ENCODE data around the gene CCDC192.

Gene CCDC192

DNA sequence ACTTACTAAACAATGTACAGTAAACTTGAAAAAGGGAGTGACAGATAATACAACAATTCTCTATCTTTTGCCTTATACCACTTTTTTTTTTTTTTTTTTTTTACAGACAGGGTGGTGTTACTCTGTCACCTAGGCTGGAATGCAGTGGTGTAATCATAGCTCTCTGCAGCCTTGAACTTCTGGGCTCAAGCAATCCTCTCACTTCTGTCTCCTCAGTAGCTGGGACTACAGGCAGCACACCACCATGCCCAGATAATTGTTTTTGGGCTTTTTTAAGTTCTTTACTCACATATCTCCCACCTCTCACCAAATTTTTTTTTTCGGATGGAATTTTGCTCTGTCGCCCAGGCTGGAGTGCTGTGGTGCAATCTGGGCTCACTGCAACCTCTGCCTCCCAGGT lies 208.4 kb downstream of the CCDC192 start:
- DNase-seq (ENCODE audit: insufficient read length, low spot score), result no peak
- no peak for FAIRE-seq

DNA sequence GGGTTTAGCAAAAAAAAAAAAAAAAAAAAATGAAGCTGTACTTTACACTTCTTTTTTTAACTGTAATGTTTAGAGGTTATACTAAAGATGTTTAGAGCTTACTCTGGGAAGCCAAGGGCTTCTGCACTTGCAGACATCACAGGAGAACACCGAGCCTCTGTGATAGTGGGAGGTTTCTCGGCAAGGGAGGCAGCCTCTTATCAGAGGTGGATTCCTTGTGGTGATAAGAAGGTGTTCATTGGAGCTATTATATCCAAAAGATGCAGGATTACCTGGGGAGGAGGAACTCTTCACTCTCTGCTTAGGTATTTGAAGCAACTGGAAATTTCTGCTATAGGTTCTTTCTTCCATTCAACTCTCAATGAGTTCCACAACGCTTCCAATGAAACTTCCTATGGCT lies 209.2 kb downstream of the CCDC192 start:
- no peak for DNase-seq (ENCODE audit: insufficient read length, low spot score)

DNA sequence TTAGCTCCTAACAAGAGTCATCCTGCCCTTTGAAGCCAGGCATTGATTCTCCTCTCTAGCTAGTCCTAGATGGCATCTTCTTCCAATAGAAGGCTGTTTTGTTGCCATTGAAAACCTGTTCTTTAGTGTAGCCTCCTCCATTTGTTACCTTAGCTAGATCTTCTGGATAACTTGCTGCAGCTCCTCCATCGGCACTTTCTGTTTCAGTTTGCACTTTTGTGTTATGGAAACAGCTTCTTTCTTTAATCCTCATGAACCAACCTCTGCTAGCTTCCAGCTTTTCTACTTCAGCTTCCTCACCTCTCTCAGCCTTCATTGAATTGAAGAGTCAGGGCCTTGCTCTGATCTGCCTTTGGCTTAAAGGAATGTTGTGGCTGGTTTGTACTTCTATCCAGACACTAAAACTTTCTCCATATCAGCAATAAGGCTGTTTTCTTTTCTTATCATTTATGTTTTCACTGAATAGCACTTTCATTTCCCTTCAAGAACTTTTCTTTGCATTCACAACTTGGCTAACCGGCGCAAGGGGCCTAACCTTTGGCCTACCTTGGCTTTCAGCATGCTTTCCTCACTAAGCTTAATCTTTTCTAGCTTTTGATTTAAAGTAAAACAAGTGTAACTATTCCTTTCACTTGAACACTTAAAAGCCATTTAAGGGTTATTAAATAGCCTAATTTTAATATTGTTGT lies 213.8 kb downstream of the CCDC192 start:
- no peak for DNase-seq (ENCODE audit: insufficient read length, low spot score)
- peak; percentile 85 for FAIRE-seq

More for the DNA sequence above, 209.2 kb downstream of the CCDC192 start:
- no peak for FAIRE-seq

DNA sequence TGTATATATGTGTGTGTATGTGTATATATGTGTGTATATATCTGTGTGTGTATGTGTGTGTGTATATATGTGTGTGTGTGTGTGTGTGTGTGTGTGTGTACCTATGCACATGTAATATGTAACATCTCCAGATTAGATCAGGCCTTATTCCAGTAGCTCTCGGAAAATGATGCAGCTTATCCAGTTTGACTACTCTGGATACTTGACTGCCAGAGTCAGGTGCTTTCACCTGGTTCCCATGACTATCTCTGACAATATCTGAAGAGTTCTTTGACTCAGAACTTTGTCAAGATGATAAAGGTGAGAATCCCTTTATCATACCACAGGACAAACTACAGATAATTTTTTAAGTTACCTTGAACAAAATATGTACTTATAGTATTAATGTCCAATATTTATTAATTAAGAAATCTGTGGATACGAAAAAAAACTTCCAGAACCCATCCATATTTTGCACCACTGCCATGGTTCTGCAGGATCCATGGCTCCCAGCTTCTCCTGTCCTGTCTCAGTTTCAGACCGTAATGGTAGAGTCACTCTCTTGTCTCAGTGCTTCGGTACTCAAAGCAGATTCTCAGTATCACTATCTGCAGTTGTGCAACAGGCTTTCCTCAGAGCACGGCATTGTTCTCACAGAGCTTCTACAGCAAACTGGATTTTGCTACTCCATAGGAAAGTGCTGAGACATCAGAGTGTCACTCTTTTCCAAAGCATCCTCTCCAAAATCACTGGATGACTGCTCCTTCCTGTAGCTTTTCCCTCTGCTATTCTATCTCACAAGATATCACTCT lies 216.0 kb downstream of the CCDC192 start:
- FAIRE-seq (no peak), DNase-seq (ENCODE audit: insufficient read length, low spot score) (no peak)

DNA sequence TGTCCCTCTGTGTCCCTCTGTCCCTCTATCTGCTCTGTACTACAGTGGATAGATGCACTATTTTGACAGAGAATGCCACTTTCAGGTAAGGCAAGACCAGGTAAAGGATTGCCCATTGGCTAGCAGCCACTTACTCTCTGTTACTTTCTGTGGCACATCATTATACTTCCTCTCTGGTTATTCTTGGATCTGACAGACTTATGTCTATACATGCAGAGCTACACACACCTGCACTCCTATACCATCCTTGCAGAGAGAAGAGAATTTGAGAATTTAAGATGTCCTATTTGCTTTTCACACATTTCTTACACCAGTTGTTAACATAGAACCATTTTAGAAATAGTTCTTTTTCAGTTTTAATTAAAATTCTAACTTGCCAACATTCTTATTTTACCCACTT lies 216.6 kb downstream of the CCDC192 start:
- no peak for FAIRE-seq

DNA sequence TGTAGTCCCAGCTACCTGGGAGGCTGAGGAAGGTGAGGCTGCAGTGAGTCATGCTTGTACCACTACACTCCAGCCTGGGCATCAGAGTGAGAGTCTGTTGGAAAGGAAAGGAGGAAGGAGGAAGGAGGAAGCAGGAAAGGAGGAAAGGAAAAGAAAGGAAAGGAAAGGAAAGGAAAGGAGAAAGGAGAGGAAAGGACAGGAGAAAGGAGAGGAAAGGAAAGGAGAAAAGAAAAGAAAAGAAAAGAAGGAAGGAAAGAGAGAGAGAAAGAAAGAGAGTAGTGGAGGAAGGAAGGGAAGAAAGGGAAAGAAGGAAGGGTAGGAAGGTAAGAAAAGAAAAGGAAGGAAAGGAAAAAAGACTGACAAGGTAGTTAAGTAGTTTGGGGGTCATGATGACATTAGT lies 217.7 kb downstream of the CCDC192 start:
- FAIRE-seq, result no peak
- DNase-seq (ENCODE audit: insufficient read length, low spot score), result no peak

More for the DNA sequence above, 216.6 kb downstream of the CCDC192 start:
- no peak for DNase-seq (ENCODE audit: insufficient read length, low spot score)

DNA sequence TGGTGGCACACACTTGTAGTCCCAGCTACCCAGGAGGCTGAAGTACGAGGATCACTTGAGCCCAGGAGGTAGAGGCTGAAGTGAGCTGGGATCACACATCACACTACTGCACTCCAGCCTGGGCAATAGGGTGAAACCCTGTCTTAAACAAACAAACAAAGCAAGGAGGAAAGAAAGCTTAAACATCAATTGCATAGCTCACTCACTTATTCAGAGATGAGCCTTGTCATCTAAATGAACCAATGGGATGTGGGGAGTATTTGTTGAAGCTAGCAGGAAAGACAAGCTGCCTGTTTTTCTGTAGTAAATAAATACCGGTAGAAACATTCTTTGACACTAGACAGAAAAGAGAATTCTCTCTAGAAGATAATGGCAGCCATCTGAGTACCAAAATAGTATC lies 219.4 kb downstream of the CCDC192 start:
- no peak for DNase-seq (ENCODE audit: insufficient read length, low spot score)
- FAIRE-seq, result no peak

DNA sequence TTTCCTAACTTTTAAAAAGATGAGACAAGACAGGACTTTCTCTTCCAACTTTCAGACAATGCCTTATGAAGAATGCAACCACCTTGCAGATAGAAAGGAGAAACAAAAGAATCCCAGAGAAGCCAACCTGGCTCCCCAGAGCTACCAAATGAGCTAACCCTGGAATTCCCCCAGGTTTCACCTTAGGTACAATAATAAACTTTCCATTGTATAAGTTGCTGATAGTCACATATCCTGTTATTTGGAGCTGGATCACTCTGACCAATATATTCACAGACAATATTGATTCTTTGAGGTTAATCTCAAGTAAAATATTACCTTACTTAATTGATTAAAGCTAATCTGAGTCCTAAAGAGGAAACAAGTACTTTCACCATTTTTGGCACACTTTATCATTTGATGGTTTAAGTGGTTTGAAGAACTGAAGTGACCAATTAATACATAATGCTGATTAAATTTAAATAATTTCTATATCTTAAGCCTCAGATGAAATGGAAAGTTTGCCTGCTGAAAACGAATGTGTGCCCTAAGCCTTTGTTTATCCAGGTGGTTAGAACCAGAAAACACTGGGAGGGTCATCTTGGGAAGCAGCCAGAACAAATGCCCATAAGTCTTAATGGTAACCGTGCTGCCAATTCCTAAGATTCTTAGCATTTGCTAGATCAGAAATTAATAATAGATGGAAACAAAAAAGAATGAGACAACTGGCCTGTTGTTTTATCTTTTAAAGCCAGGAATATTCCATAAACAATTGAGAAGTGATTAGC lies 220.8 kb downstream of the CCDC192 start:
- FAIRE-seq (no peak), DNase-seq (ENCODE audit: insufficient read length, low spot score) (no peak)

DNA sequence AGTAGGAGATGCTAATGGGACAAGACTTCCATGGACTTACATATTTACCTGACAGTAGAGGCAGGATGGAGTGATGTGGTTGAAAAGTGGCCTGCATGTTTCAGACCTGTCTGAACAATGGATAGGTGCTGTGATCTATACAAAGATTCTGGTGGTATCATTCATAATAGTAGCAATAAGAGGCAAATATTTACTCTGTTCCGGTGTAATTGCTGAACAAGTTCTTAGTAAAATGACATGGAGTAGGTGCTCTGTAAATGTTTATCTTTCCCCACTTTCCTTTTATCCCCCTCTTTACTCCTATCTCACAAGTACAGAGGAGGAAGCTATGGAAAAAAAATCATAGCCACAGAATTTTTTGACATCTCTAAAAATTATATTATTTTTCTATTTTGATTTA lies 221.4 kb downstream of the CCDC192 start:
- FAIRE-seq (no peak), DNase-seq (ENCODE audit: insufficient read length, low spot score) (no peak)

DNA sequence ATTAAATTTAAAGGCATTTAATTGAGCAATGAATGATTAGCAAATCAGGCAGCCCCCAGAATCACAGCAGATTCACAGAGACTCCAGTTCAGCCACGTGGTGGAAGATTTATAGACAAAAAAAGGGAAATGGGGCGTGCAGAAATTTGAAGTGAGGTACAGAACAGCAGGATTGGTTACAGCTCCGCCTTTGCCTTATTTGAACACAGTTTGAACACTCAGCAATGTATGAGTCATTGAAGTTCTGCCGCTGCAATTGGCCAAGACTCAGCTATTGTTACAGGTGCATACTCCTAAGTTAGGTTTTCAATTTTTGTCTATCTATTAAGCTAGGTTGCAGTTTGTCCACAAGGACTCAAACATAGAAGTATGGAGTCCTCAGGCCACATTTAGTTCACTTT lies 222.7 kb downstream of the CCDC192 start:
- no peak for FAIRE-seq
- DNase-seq (ENCODE audit: insufficient read length, low spot score), result no peak

DNA sequence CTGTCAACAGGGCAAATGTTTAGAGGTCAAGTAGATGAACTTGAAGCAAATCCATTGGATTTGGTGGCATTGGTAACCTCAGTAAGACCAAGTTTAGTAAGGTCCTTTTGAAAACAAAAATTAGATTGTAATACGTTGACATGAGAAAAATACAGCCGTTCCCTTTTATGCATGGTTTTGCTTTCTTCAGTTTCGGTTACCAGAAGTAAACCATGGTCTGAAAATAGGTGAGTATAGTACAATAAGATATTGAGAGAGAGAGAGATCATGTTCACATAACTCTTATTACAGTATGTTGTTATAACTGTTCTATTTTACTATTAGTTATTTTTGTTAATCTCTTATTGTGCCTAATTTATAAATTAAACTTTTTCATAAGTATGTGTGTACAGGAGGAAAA lies 223.8 kb downstream of the CCDC192 start:
- no peak for FAIRE-seq
- DNase-seq (ENCODE audit: insufficient read length, low spot score), result no peak

DNA sequence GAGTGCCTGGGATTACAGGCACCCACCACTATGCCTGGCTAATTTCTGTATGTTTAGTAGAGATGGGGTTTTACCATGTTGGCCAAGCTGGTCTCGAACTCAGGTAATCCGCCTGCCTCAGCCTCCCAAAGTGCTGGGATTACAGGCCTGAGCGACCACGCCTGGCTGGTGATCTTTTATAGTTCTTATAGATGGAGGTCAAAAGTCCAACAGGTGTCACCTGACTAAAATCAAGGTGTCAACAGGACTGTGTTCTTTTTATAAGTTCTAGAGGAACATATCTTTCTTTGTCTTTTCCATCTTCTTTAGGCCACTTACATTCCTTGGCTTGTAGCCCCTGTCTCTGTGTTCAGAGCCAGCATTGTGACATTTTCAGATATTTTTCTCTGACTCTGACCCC lies 224.9 kb downstream of the CCDC192 start:
- FAIRE-seq (no peak), DNase-seq (ENCODE audit: insufficient read length, low spot score) (no peak)

DNA sequence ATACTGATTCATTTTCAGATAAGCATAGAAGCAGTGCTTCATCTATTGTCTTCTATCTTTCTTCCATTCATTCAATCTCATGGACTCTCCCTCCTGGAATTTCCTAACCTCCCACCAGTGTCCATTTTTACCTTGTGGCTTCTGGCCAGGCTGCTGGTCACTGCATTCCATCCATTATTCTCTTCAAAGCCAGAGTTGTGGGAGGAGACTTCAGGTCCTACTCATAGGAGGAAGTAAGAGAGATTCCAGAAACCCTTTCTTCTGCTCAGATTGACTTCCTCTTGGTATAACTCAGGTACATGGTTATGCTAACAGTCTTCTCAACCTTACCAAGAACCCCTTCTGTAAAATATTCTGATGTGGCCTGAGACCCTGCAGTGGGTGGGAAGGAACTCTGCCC lies 227.1 kb downstream of the CCDC192 start:
- DNase-seq (ENCODE audit: insufficient read length, low spot score) (no peak), FAIRE-seq (no peak)

DNA sequence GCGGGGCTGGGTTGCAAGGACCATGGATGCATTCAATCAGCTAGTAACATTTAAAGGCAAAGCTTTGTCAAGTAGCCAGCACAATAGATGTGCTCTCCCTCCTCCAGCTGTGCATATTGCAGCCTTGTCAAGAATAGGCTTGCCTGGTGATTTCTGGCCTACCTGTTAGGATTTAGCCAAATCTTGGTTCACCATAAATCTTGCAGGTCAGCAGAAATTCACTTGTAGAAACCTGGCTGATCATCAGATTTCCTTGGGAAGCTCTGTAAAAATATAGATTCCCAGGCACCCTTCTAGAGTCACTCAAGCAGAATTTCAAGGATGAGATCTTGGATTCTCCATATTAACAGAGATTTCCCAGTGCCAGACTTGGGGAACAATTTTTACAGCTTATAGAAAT lies 228.2 kb downstream of the CCDC192 start:
- FAIRE-seq (no peak), DNase-seq (ENCODE audit: insufficient read length, low spot score) (no peak)

DNA sequence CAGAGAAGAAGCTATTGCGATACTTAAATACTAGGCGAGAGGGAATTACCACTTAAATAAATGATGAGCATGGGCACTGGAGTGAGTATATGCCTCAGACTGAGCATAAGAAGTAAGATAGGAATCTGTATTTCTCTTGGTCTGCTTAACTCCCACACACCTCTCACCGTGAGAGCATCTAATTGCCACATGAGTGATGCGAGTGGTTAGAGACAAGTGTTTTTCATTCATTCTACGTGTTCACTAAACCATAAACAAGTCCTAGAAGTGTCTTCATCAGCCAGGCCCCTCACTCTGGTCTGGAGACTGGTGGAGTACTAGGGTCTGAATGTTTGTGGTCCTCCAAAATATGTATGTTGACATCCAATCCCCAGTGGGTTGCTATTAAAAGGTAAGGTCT lies 230.2 kb downstream of the CCDC192 start:
- no peak for DNase-seq (ENCODE audit: insufficient read length, low spot score)
- FAIRE-seq, result no peak

DNA sequence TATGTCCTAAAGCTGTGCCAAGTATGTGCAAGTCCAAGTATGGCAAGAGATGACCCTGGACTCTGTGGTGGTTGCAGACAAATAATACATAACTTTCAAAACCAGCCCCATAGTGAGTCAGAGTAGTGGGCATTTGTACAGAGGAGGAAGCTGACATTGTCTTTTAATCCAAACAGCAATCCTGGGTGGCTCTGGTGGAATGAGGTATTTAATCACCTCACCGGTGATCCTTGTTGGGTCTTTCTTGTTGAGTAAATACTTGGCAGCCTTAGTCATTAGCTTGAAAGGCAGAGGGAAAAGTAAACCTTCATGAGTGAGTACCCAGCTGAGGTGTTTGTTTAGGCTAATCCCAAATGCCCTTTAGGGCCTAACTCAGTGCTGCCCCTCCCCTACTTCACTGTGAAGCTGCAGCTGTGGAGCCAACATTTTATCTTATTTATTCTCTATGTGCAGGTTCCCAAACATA lies 231.6 kb downstream of the CCDC192 start:
- FAIRE-seq (no peak), DNase-seq (ENCODE audit: insufficient read length, low spot score) (no peak)

DNA sequence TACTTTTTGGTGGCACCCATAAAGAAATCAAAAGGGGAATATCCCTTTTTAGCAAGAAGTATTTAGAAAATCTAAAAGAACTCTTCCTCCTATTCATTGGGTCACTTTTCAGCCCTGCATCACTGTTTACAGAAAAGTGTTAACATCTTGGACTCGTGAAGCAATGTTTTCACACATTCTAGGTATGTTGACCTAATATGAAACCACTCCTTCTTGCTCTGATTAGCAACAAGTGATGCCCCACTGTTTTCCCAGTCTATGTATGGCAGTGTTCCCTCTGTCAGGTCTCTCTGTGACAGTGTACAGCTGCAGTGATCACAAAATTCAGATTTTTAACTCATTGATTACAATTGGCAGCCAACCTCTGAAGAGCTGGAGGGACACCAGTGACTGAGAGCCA lies 232.2 kb downstream of the CCDC192 start:
- FAIRE-seq (no peak), DNase-seq (ENCODE audit: insufficient read length, low spot score) (no peak)

DNA sequence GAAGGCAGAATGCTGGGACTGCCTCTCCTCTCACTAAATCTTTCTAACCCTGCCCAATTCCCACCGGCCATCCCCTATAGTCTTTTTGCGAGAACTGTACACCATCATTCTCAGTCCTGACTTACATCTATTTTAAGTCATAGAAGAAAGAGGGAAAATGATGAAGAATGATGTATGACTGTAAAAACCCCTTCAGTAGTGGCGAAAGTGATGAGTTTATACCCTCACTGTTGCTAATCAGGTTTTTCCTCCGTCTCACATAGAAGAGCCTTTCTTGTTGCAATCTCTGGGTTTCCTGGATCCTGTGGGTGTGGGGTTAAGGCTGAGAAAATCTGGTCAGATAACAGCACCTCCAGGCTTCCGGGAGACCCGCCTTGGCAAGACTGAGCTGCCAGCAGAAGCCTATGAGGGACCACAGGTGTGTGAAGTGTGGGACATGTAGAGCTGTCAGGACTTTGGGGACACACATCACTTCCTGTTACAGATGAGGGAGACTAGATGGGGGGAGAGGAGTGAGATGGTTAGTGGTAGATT lies 233.3 kb downstream of the CCDC192 start:
- DNase-seq (ENCODE audit: insufficient read length, low spot score) (no peak), FAIRE-seq (no peak)

DNA sequence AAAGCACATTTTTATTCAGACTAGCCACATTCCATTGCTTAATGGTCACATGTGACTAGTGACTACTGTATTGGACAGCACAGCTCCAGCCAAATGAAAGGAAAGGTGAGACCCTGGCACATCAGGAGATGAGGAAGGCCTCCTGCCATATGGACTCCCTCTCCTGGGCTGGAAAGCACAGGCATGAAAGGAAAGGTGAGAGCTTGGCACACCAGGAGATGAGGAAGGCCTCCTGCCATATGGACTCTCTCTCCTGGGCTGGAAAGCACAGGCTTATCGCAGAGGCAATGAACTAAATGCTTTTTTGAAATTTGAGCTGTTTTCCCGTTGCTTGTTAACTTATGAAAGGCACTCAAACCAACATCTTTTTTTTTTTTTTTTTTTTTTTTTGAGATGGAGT lies 235.6 kb downstream of the CCDC192 start:
- DNase-seq (ENCODE audit: insufficient read length, low spot score) (no peak), FAIRE-seq (no peak)

DNA sequence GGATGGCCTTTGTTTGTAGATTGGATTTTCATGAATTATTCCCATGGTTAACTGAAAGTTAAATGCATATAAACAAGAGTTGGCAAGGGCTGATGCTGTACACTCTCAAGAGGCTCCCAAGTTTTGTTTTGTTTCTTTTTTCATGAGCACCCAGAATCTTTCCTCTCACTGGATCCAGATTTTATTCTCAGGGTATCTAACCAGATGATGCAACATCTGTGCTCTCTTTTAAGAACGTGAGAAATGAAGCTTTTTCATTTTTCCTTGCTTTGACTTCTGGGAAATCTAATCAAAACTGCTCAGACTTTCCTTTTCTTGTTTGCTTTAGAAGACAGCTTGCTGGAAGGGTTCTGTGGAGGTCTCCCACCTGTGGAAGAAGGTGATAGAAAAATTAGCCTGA lies 237.7 kb downstream of the CCDC192 start:
- no peak for DNase-seq (ENCODE audit: insufficient read length, low spot score)
- FAIRE-seq, result no peak

DNA sequence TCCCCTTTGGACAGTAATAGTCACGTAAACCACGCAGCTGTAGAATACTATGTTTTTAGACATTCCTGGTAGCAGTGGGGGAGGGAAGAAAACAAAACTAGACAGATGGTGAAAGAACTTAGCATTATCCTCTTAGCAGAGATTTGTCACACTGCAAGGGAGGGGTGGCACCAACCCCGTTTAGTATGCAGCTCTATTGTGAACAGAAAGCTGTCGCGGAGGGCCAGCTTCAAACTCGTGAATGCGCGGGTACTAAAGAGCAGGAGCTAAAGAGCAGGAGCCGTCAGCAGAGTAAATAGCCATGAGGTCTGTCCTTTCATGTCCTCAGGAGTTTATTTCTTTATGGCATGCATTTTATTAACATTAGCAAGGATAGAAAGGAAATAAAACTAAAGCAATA lies 238.5 kb downstream of the CCDC192 start:
- no peak for DNase-seq (ENCODE audit: insufficient read length, low spot score)
- no peak for FAIRE-seq
